HepG2 (cell line): ENCODE results near the gene FGF18. TPM values are rescaled to one million over a fixed set of nuclear protein-coding genes. Genes with fewer than 3 reads are reported as not detected.
"Not testable (repeated sequence)": the region's sequence is repeated elsewhere in the genome, so short reads cannot be mapped to it uniquely, and the experiment has no call there.

Experiments used
- ATAC-seq: fragments of 200-7000 bp; cut with Tn5 transposase; 3 replicates; pipeline ENCODE4 v1.9.1; 2020; ENCODE audit warnings: mild to moderate bottlenecking, moderate library complexity
- BruUV-seq: library from RNA; stranded (reverse); fragments of 400-500 nt; replicated peaks from 2 replicates; lab custom pipeline; 2021; lab: Mats Ljungman, UMichigan
- CTCF ChIA-PET: fragments of 300-600 bp; formaldehyde crosslinking; extraction: SDS; loops from one replicate; lab custom pipeline; 2021; ENCODE audit warnings: low total read pairs, inconsistent platforms, low intra/inter-chr PET ratio; lab: Yijun Ruan, JAX
- POLR2A ChIA-PET: fragments of 350-600 bp; sonication (Branson Sonifier 250); formaldehyde crosslinking; loops from one replicate; lab custom pipeline; 2020; ENCODE audit warnings: antibody characterized with exemption, inconsistent platforms; lab: Yijun Ruan, JAX
- DNase-seq: peaks from one replicate; pipeline ENCODE4 v3.0.0-alpha.2; 2015; ENCODE audit warnings: low spot score
- FAIRE-seq: peaks from 3 replicates; lab custom pipeline; 2011; peaks lifted over from hg19 to GRCh38; lab: Jason Lieb, UNC
- H2AFZ ChIP-seq: one replicate; pipeline ENCODE4 v1.6.1; 2011; ENCODE audit warnings: low read length, inconsistent platforms
- H3K27ac ChIP-seq: fragments of 300-600 bp; 3 replicates; pipeline ENCODE4 v1.8.0; 2011; ENCODE audit warnings: mixed run types, mild to moderate bottlenecking, mixed read lengths, low read length, inconsistent platforms; ENCODE audit not compliant: insufficient read depth; ENCODE audit errors: extremely low read length
- H3K27me3 ChIP-seq, 2 experiments: fragments of 200-600 bp in 1 of 2; 2 replicates in 1 of 2; 3 replicates in 1 of 2; pipeline versions ENCODE4 v1.6.0 to v1.8.0; 2011; ENCODE audit warnings: low read length in 2 of 2, mild to moderate bottlenecking in 2 of 2, moderate library complexity in 2 of 2, inconsistent platforms in 1 of 2; ENCODE audit not compliant: insufficient read depth in 2 of 2, control insufficient read depth in 1 of 2
- H3K36me3 ChIP-seq, 2 experiments: fragments of 200-600 bp in 1 of 2; replicated peaks in 1 of 2; 2 replicates in 1 of 2; 3 replicates in 1 of 2; pipeline versions ENCODE4 v1.5.1 to v1.8.0; 2011; ENCODE audit warnings: low read length in 2 of 2, inconsistent platforms in 1 of 2; ENCODE audit not compliant: insufficient read depth in 2 of 2, control insufficient read depth in 1 of 2
- H3K4me1 ChIP-seq: 2 replicates; pipeline ENCODE4 v1.5.1; 2012; ENCODE audit warnings: low read length, inconsistent platforms; ENCODE audit not compliant: insufficient read depth
- H3K4me2 ChIP-seq: 2 replicates; pipeline ENCODE4 v1.6.0; 2011; ENCODE audit warnings: low read depth, low read length, inconsistent platforms
- H3K4me3 ChIP-seq, 3 experiments: fragments of 200-600 bp in 1 of 3; sonication (generic), shearing (Covaris generic) in 1 of 3; replicated peaks in 1 of 3; 2 replicates each; pipeline ENCODE4 v1.5.1; 2011 to 2016; ENCODE audit warnings: low read length in 3 of 3, inconsistent platforms in 2 of 3, low read depth in 2 of 3, mild to moderate bottlenecking in 2 of 3, control low read depth in 1 of 3, mixed read lengths in 1 of 3; ENCODE audit not compliant: insufficient read depth in 1 of 3
- H3K79me2 ChIP-seq: one replicate; pipeline ENCODE4 v1.6.1; 2011; ENCODE audit warnings: low read length, inconsistent platforms; ENCODE audit not compliant: insufficient read depth
- H3K9ac ChIP-seq: 2 replicates; pipeline ENCODE4 v1.6.0; 2011; ENCODE audit warnings: mild to moderate bottlenecking, low read depth, low read length, inconsistent platforms; ENCODE audit not compliant: insufficient read depth
- H3K9me3 ChIP-seq: 2 replicates; pipeline ENCODE4 v1.5.1; 2012; ENCODE audit warnings: mild to moderate bottlenecking, low read length
- H4K20me1 ChIP-seq: 2 replicates; pipeline ENCODE4 v1.6.0; 2011; ENCODE audit warnings: inconsistent platforms, mild to moderate bottlenecking, low read length, moderate library complexity; ENCODE audit not compliant: insufficient read depth
- NBN ChIP-seq: fragments of 450-650 bp; conservative IDR thresholded peaks from 2 replicates; pipeline ENCODE4 v1.6.1; 2017
- POLR2AphosphoS5 ChIP-seq: IDR thresholded peaks from 2 replicates; pipeline ENCODE4 v1.6.1; 2012; ENCODE audit warnings: low read depth, low read length
- RBFOX2 ChIP-seq: fragments of 200-400 bp; formaldehyde crosslinking; IDR thresholded peaks from 2 replicates; pipeline ENCODE4 v1.6.1; 2017; ENCODE audit warnings: low read depth, mild to moderate bottlenecking, low read length
- ZSCAN21 ChIP-seq: sonication (generic); formaldehyde crosslinking; IDR thresholded peaks from 2 replicates; pipeline ENCODE4 v1.8.0; 2022; ENCODE audit warnings: mild to moderate bottlenecking, missing genetic modification reagents, moderate library complexity, borderline replicate concordance
- WGBS: methylation state at CpG from one replicate; pipeline ENCODE4 v1.1.6; 2017; ENCODE audit warnings: low lambda C conversion rate; 5-methylcytosine and 5-hydroxymethylcytosine counted together
- in situ Hi-C: cut with HindIII; loops from 2 replicates; pipeline ENCODE4 v1.10.0; 2017; ENCODE audit warnings: low pct_unique_long_range_greater_than_20kb; ENCODE audit not compliant: extremely low pct_ligation_motif_present
- intact Hi-C: fragments of 100-400 bp; cut with micrococcal nuclease; formaldehyde crosslinking; loops from one replicate; pipeline ENCODE4 v1.10.0; 2022; ENCODE audit not compliant: unreplicated experiment
- polyA plus RNA-seq, 8 experiments: library from polyadenylated mRNA; depleted of rRNA in 3 of 8; stranded (reverse) in 7 of 8; unstranded in 1 of 8; fragments of >200 nt; fragmentation: Illumina TruSeq in 4 of 8; extraction: Trizol in 4 of 8; gene quantifications; 2 replicates each; pipeline versions ENCODE4 v1.2.1 to v1.2.3, GENCODE V29; 2011 to 2016; ENCODE audit warnings: low read depth in 4 of 8, missing spikeins in 1 of 8, mixed read lengths in 1 of 8; ENCODE audit not compliant: insufficient read depth in 1 of 8
- total RNA-seq, 5 experiments: library from RNA; depleted of rRNA; stranded (reverse); fragments of >200 nt; fragmentation: Illumina TruSeq; extraction: Trizol; gene quantifications; 2 replicates each; pipeline ENCODE4 v1.2.3, GENCODE V29; 2016; ENCODE audit warnings: low read depth in 1 of 5

The FGF18 gene
- total and polyA plus RNA-seq, 2 of the 13 experiments (the other 11 are each of a cell fraction or from before 2014, with no cell fraction given): not detected

- CTCF ChIA-PET: no interaction called here
- WGBS: 91% methylated on average over 7 of the region's 7 CpGs
These were observed 24.4 kb upstream of the FGF18 start for GRCh38 chr5:171395042-171395441.

GRCh38 chr5:171396583-171396982 is 22.9 kb upstream of the FGF18 start:
- H3K9me3 ChIP-seq, FAIRE-seq, H3K27ac ChIP-seq, CTCF ChIA-PET, H3K4me3 ChIP-seq, intact Hi-C loops, DNase-seq, H3K27me3 ChIP-seq, H2AFZ ChIP-seq, BruUV-seq, H3K9ac ChIP-seq, ATAC-seq, in situ Hi-C loops: not testable (repeated sequence)
- peaks cover 99% of the 10 kb centered on the region for H3K4me1 ChIP-seq
- H4K20me1 ChIP-seq: peaks cover 100% of the 10 kb centered on the region
- peaks cover 35 to 98% of the 10 kb centered on the region in 2 experiments for H3K36me3 ChIP-seq
- H3K79me2 ChIP-seq: peaks cover 99% of the 10 kb centered on the region
- H3K4me2 ChIP-seq: 0 out of 2 replicates have a peak overlapping the region, but pooled peaks have one; percentile 5
- WGBS: 85% methylated on average over 11 of the region's 11 CpGs
- POLR2A ChIA-PET: interaction anchor here (1.2 kb wide), 1 partner anchor 9 kb away, joined by 3 read pairs; no protein-coding TSS in a partner anchor
- TF ChIP-seq POLR2AphosphoS5: peak; percentile 27; the same call in 1 of the 2 replicates

More at GRCh38 chr5:171395042-171395441, 24.4 kb upstream of the FGF18 start:
- no peak overlapping the region for H3K9ac ChIP-seq
- H3K4me2 ChIP-seq: no peak overlapping the region
- H3K9me3 ChIP-seq: no peaks in the 10 kb centered on the region
- intact Hi-C loops (no loop called here), in situ Hi-C loops (no loop called here)
- POLR2A ChIA-PET: no interaction called here
- BruUV-seq: no TSS peak
- TF ChIP-seq ZSCAN21 (CRISPR knock-in tag) (no peak), RBFOX2 (peak; percentile 36; the same call in 1 of the 2 replicates), NBN (no peak)
- FAIRE-seq (no peak), DNase-seq (no peak), ATAC-seq (no peak)
- H4K20me1 ChIP-seq: peaks cover 100% of the 10 kb centered on the region
- peaks cover 26 to 91% of the 10 kb centered on the region in 2 experiments for H3K36me3 ChIP-seq
- peaks cover 99% of the 10 kb centered on the region for H3K79me2 ChIP-seq
- H3K4me3 ChIP-seq: no peak overlapping the region
- no peak overlapping the region for H3K27ac ChIP-seq
- H3K4me1 ChIP-seq: peaks cover 99% of the 10 kb centered on the region
- no peaks in the 10 kb centered on the region for H3K27me3 ChIP-seq
- no peak overlapping the region for H2AFZ ChIP-seq
